HEK293 (cell line): ENCODE data around the gene FERMT3.
A peak's percentile ranks its signal among the peaks of the same experiment; 100 is the strongest.
"Not testable (repeated sequence)": the region's sequence is repeated elsewhere in the genome, so short reads cannot be mapped to it uniquely, and the experiment has no call there.

Experiments used
- CTCF ChIA-PET: fragments of 350-600 bp; formaldehyde crosslinking; extraction: SDS; loops from one replicate; lab custom pipeline; 2021; ENCODE audit warnings: antibody characterized with exemption; lab: Yijun Ruan, JAX
- POLR2A ChIA-PET: fragments of 300-600 bp; formaldehyde crosslinking; extraction: SDS; loops from one replicate; lab custom pipeline; 2020; ENCODE audit warnings: antibody characterized with exemption, inconsistent platforms; lab: Yijun Ruan, JAX
- H3K27ac ChIP-seq: fragments of 200-500 bp; sonication (Bioruptor generic); 2 replicates; pipeline ENCODE4 v1.5.1; 2014; ENCODE audit warnings: low read depth, low read length, control low read depth, inconsistent platforms; ENCODE audit errors: extremely low read depth
- H3K36me3 ChIP-seq, 2 experiments: fragments of 200-500 bp in 1 of 2; sonication (Bioruptor generic) in 1 of 2; 1 replicate in 1 of 2; 2 replicates in 1 of 2; pipeline ENCODE4 v1.5.1; 2014 to 2017; ENCODE audit warnings: inconsistent platforms in 2 of 2, low read length in 2 of 2; ENCODE audit not compliant: control insufficient read depth in 2 of 2, insufficient read depth in 1 of 2
- H3K4me1 ChIP-seq: fragments of 200-500 bp; sonication (Bioruptor generic); 2 replicates; pipeline ENCODE4 v1.5.1; 2014; ENCODE audit warnings: mild to moderate bottlenecking, low read length, inconsistent platforms; ENCODE audit not compliant: control insufficient read depth, insufficient read depth
- H3K4me3 ChIP-seq: 2 replicates; pipeline ENCODE4 v1.5.1; 2011; ENCODE audit warnings: low read depth, mild to moderate bottlenecking, control low read depth, low read length, moderate library complexity
- H3K9me3 ChIP-seq: fragments of 200-500 bp; sonication (Bioruptor generic); 2 replicates; pipeline ENCODE4 v1.5.1; 2014; ENCODE audit warnings: low read depth, low read length, inconsistent platforms; ENCODE audit not compliant: control insufficient read depth, insufficient read depth
- EGR2 ChIP-seq: fragments of 450-650 bp; formaldehyde crosslinking; IDR thresholded peaks from 2 replicates; pipeline ENCODE4 v1.5.1; 2016; ENCODE audit warnings: low read depth, missing biosample characterization, missing genetic modification characterization
- GLIS1 ChIP-seq: fragments of 450-650 bp; formaldehyde crosslinking; IDR thresholded peaks from 2 replicates; pipeline ENCODE4 v1.5.1; 2016; ENCODE audit warnings: missing biosample characterization, missing genetic modification characterization
- KLF1 ChIP-seq: fragments of 450-650 bp; formaldehyde crosslinking; IDR thresholded peaks from 2 replicates; pipeline ENCODE4 v1.5.1; 2016; ENCODE audit warnings: missing biosample characterization, missing genetic modification characterization
- KLF8 ChIP-seq: fragments of 450-650 bp; formaldehyde crosslinking; IDR thresholded peaks from 2 replicates; pipeline ENCODE4 v1.5.1; 2016; ENCODE audit warnings: missing biosample characterization, missing genetic modification characterization
- PATZ1 ChIP-seq: fragments of 450-650 bp; formaldehyde crosslinking; IDR thresholded peaks from 2 replicates; pipeline ENCODE4 v1.5.1; 2016; ENCODE audit warnings: missing biosample characterization, missing genetic modification characterization
- PRDM10 ChIP-seq: fragments of 450-650 bp; formaldehyde crosslinking; IDR thresholded peaks from 2 replicates; pipeline ENCODE4 v1.5.1; 2016; ENCODE audit warnings: missing biosample characterization, missing genetic modification characterization
- SCRT1 ChIP-seq: fragments of 450-650 bp; formaldehyde crosslinking; IDR thresholded peaks from 2 replicates; pipeline ENCODE4 v1.5.1; 2016; ENCODE audit warnings: missing biosample characterization, missing genetic modification characterization, borderline replicate concordance
- SP3 ChIP-seq: fragments of 450-650 bp; formaldehyde crosslinking; IDR thresholded peaks from 2 replicates; pipeline ENCODE4 v1.5.1; 2016; ENCODE audit warnings: missing biosample characterization, missing genetic modification characterization
- ZNF133 ChIP-seq: fragments of 450-650 bp; formaldehyde crosslinking; IDR thresholded peaks from 2 replicates; pipeline ENCODE4 v1.5.1; 2016; ENCODE audit warnings: missing biosample characterization, missing genetic modification characterization
- ZNF302 ChIP-seq: fragments of 450-650 bp; formaldehyde crosslinking; IDR thresholded peaks from 2 replicates; pipeline ENCODE4 v1.5.1; 2016; ENCODE audit warnings: missing biosample characterization, missing genetic modification characterization, low read depth
- ZNF391 ChIP-seq: fragments of 450-650 bp; formaldehyde crosslinking; IDR thresholded peaks from 2 replicates; pipeline ENCODE4 v1.5.1; 2016; ENCODE audit warnings: low read depth, missing biosample characterization, missing genetic modification characterization, borderline replicate concordance
- ZNF423 ChIP-seq: fragments of 450-650 bp; formaldehyde crosslinking; IDR thresholded peaks from 2 replicates; pipeline ENCODE4 v1.5.1; 2016; ENCODE audit warnings: missing biosample characterization, missing genetic modification characterization
- ZNF521 ChIP-seq: fragments of 450-650 bp; formaldehyde crosslinking; IDR thresholded peaks from 2 replicates; pipeline ENCODE4 v1.5.1; 2017; ENCODE audit warnings: missing biosample characterization, mild to moderate bottlenecking, missing genetic modification characterization
- ZNF626 ChIP-seq: fragments of 450-650 bp; sonication (Bioruptor Pico); formaldehyde crosslinking; IDR thresholded peaks from 2 replicates; pipeline ENCODE4 v1.5.1; 2018; ENCODE audit warnings: missing biosample characterization, missing genetic modification characterization, inconsistent platforms
- ZNF776 ChIP-seq: fragments of 450-650 bp; formaldehyde crosslinking; IDR thresholded peaks from 2 replicates; pipeline ENCODE4 v1.5.0; 2017; ENCODE audit warnings: missing biosample characterization, missing genetic modification characterization, borderline replicate concordance
- ZSCAN4 ChIP-seq: fragments of 450-650 bp; formaldehyde crosslinking; IDR thresholded peaks from 2 replicates; pipeline ENCODE4 v1.5.1; 2017; ENCODE audit warnings: missing biosample characterization, missing genetic modification characterization
- ZXDB ChIP-seq: fragments of 450-650 bp; formaldehyde crosslinking; IDR thresholded peaks from 2 replicates; pipeline ENCODE4 v1.5.1; 2016; ENCODE audit warnings: missing biosample characterization, missing genetic modification characterization
- TF ChIP-seq, protein P1 (sequence below): IDR thresholded peaks from 2 replicates; pipeline ENCODE4 v1.6.1; 2011; ENCODE audit warnings: mild to moderate bottlenecking, low read depth, low read length, borderline replicate concordance
- TF ChIP-seq, protein P2 (sequence below): fragments of 450-650 bp; formaldehyde crosslinking; IDR thresholded peaks from 2 replicates; pipeline ENCODE4 v1.5.1; 2016; ENCODE audit warnings: missing biosample characterization, missing genetic modification characterization
- TF ChIP-seq, protein P3 (sequence below): fragments of 450-650 bp; formaldehyde crosslinking; IDR thresholded peaks from 2 replicates; pipeline ENCODE4 v1.5.1; 2016; ENCODE audit warnings: missing biosample characterization, missing genetic modification characterization, low read depth

FERMT3 gene

GRCh38 chr11:64246621-64246870 is 40.0 kb downstream of the FERMT3 start:
- not testable (repeated sequence) for H3K9me3 ChIP-seq, H3K4me1 ChIP-seq
- peak overlapping the region; percentile 68 for H3K4me3 ChIP-seq
- peak overlapping the region; percentile 66; the same call in 1 of the 2 replicates for H3K27ac ChIP-seq
- ChIA-PET POLR2A (interaction anchor here (1.1 to 7.2 kb wide), 6 partner anchors 14 to 71 kb away, joined by 3 to 96 read pairs (median 8); partner anchors contain the start of genes NUDT22, PRDX5, TRMT112 and TRPT1), CTCF (interaction anchor here (1.7 kb wide), 2 partner anchors 8 to 58 kb away, joined by 5 to 8 read pairs; no protein-coding TSS in a partner anchor)
- H3K36me3 ChIP-seq: peaks cover 0 to 20% of the 10 kb centered on the region in 2 experiments; a peak in 1 of 3 replicates

GRCh38 chr11:64246871-64247728 is 40.6 kb downstream of the FERMT3 start, which contains the start of gene PPP1R14B:
Gene PPP1R14B, minus strand, starts transcription at chr11:64246943. Its CDS starts 270 bp downstream, at chr11:64246673.
- Histone ChIP-seq H3K27ac (peak within 1 kb of the TSS; percentile 73), H3K4me1 (peaks cover 7% of the 10 kb centered on the region), H3K36me3 (peaks cover 0 to 20% of the 10 kb centered on the region in 2 experiments; a peak in 1 of 3 replicates), H3K4me3 (peak within 1 kb of the TSS; percentile 68), H3K9me3 (no peaks in the 10 kb centered on the region)
- ChIA-PET CTCF (interaction anchor here (1.1 to 1.7 kb wide), 3 partner anchors 8 to 58 kb away, joined by 4 to 8 read pairs (median 5); no protein-coding TSS in a partner anchor), POLR2A (interaction anchor here (1.1 to 7.2 kb wide), 5 partner anchors 21 to 71 kb away, joined by 3 to 96 read pairs (median 7); partner anchors contain the start of genes NUDT22, PRDX5, TRMT112 and TRPT1)
- no peak for TF ChIP-seq ZNF521 (tag by site-specific recombination)
- peak; percentile 57; the same call in 1 of the 2 replicates for TF ChIP-seq KLF1 (tag by site-specific recombination)
- TF ChIP-seq ZNF302: no peak
- TF ChIP-seq, protein P1, sequence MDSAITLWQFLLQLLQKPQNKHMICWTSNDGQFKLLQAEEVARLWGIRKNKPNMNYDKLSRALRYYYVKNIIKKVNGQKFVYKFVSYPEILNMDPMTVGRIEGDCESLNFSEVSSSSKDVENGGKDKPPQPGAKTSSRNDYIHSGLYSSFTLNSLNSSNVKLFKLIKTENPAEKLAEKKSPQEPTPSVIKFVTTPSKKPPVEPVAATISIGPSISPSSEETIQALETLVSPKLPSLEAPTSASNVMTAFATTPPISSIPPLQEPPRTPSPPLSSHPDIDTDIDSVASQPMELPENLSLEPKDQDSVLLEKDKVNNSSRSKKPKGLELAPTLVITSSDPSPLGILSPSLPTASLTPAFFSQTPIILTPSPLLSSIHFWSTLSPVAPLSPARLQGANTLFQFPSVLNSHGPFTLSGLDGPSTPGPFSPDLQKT: no peak
- TF ChIP-seq PRDM10: peak; percentile 84
- TF ChIP-seq ZSCAN4 (tag by site-specific recombination): no peak
- peak; percentile 47; the same call in 1 of the 2 replicates for TF ChIP-seq GLIS1 (tag by site-specific recombination)
- no peak for TF ChIP-seq ZNF776 (tag by site-specific recombination)
- TF ChIP-seq ZXDB (tag by site-specific recombination): peak; percentile 63; the same call in 1 of the 2 replicates
- TF ChIP-seq, protein P2, sequence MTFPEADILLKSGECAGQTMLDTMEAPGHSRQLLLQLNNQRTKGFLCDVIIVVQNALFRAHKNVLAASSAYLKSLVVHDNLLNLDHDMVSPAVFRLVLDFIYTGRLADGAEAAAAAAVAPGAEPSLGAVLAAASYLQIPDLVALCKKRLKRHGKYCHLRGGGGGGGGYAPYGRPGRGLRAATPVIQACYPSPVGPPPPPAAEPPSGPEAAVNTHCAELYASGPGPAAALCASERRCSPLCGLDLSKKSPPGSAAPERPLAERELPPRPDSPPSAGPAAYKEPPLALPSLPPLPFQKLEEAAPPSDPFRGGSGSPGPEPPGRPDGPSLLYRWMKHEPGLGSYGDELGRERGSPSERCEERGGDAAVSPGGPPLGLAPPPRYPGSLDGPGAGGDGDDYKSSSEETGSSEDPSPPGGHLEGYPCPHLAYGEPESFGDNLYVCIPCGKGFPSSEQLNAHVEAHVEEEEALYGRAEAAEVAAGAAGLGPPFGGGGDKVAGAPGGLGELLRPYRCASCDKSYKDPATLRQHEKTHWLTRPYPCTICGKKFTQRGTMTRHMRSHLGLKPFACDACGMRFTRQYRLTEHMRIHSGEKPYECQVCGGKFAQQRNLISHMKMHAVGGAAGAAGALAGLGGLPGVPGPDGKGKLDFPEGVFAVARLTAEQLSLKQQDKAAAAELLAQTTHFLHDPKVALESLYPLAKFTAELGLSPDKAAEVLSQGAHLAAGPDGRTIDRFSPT: 0 out of 2 replicates have a peak, but pooled peaks have one; percentile 24
- TF ChIP-seq SCRT1 (tag by site-specific recombination): no peak
- TF ChIP-seq SP3 (tag by site-specific recombination): peak; percentile 81
- TF ChIP-seq ZNF133 (tag by site-specific recombination): no peak
- no peak for TF ChIP-seq ZNF391 (tag by site-specific recombination)
- TF ChIP-seq, protein P3, sequence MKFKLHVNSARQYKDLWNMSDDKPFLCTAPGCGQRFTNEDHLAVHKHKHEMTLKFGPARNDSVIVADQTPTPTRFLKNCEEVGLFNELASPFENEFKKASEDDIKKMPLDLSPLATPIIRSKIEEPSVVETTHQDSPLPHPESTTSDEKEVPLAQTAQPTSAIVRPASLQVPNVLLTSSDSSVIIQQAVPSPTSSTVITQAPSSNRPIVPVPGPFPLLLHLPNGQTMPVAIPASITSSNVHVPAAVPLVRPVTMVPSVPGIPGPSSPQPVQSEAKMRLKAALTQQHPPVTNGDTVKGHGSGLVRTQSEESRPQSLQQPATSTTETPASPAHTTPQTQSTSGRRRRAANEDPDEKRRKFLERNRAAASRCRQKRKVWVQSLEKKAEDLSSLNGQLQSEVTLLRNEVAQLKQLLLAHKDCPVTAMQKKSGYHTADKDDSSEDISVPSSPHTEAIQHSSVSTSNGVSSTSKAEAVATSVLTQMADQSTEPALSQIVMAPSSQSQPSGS: no peak
- TF ChIP-seq ZNF626 (tag by site-specific recombination): no peak
- TF ChIP-seq KLF8 (tag by site-specific recombination): peak; percentile 81
- peak; percentile 88 for TF ChIP-seq PATZ1 (tag by site-specific recombination)
- TF ChIP-seq EGR2 (tag by site-specific recombination): peak; percentile 44; the same call in 1 of the 2 replicates
- TF ChIP-seq ZNF423 (tag by site-specific recombination): no peak
